Uterus (tissue), 4 donors: ENCODE measurements around the gene C12orf76. TPM values are rescaled to one million over a fixed set of nuclear protein-coding genes. Genes with fewer than 3 reads are reported as not detected.
"Not testable (repeated sequence)": the region's sequence is repeated elsewhere in the genome, so short reads cannot be mapped to it uniquely, and the experiment has no call there.

Source experiments
- DNase-seq, 2 donors: peaks; one replicate each; pipeline ENCODE4 v3.0.0-alpha.2; 2019 to 2020
- H3K27ac ChIP-seq, 2 donors: fragments of 200-600 bp; sonication (generic); 1 replicate in 1 of 2; 2 replicates in 1 of 2; pipeline ENCODE4 v1.5.1; 2016 to 2018
- H3K27me3 ChIP-seq, 2 donors: fragments of 200-600 bp; sonication (generic); one replicate each; pipeline ENCODE4 v1.5.1; 2018 to 2019; ENCODE audit warnings: control low read depth in 1 of 2
- H3K36me3 ChIP-seq, 2 donors: fragments of 200-600 bp; sonication (generic); one replicate each; pipeline ENCODE4 v1.5.1; 2019; ENCODE audit warnings: control low read depth in 1 of 2
- H3K4me1 ChIP-seq, 2 donors: fragments of 200-600 bp; sonication (generic); one replicate each; pipeline ENCODE4 v1.5.1; 2018 to 2019; ENCODE audit warnings: control low read depth in 1 of 2
- H3K4me3 ChIP-seq, 2 donors: fragments of 200-600 bp; sonication (generic); 1 replicate in 1 of 2; 2 replicates in 1 of 2; pipeline ENCODE4 v1.5.1; 2018 to 2019; ENCODE audit warnings: mild to moderate bottlenecking in 1 of 2
- H3K9me3 ChIP-seq, 2 donors: fragments of 200-600 bp; sonication (generic); one replicate each; pipeline ENCODE4 v1.5.1; 2019; ENCODE audit warnings: control low read depth in 1 of 2
- POLR2A ChIP-seq, 2 donors: fragments of 450-650 bp; IDR thresholded peaks; one replicate each; pipeline ENCODE4 v1.6.1; 2016; ENCODE audit warnings: antibody characterized with exemption in 2 of 2, mild to moderate bottlenecking in 1 of 2, moderate library complexity in 1 of 2
- intact Hi-C: fragments of 100-400 bp; cut with DNase I; formaldehyde crosslinking; loops from one replicate; pipeline ENCODE4 v1.15.1; 2023; ENCODE audit warnings: low total_unique reads
- total RNA-seq, 4 donors: library from RNA; depleted of rRNA in 3 of 4; stranded (reverse); fragments of >200 nt in 3 of 4; gene quantifications; one replicate each; pipeline versions ENCODE4 v1.1.0 to v1.2.4, GENCODE V29; 2014 to 2023
- TF ChIP-seq, protein P1 (sequence below), 4 experiments: fragments of 200-600 bp in 2 of 4; fragments of 450-650 bp in 2 of 4; sonication (generic) in 2 of 4; IDR thresholded peaks; one replicate each; pipeline ENCODE4 v1.5.1; 2016 to 2019; ENCODE audit warnings: antibody characterized with exemption in 4 of 4, mild to moderate bottlenecking in 2 of 4, moderate library complexity in 1 of 4
- donor health status: DM: yes; HTN: yes; CAD: no.

C12orf76 gene
- total RNA-seq, 4 donors from 2014 or later = 18.2 to 35.5 (median 28.4) TPM

DNA sequence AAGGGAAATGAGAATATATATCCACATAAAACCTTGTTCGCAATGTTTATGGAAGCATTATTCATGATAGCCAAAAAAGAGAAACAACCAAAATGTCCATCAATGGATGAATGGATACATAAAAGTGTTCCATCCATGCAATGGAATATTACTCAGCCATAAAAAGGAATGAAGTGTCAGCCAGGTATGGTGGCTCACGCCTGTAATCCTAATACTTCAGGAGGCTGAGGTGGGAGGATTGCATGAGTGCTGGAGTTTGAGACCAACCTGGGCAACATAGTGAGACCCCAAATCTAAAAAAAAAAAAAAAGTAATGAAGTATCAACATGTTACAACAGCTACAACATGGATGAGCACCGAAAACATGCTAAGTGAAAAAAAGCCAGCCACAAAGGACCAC, 23.6 kb upstream of the C12orf76 start:
- no peak overlapping the region for H3K4me3 ChIP-seq
- no peak overlapping the region for H3K27ac ChIP-seq
- H3K4me1 ChIP-seq = no peaks in the 10 kb centered on the region
- no peaks in the 10 kb centered on the region for H3K9me3 ChIP-seq
- DNase-seq = no peak
- TF ChIP-seq, protein P1, sequence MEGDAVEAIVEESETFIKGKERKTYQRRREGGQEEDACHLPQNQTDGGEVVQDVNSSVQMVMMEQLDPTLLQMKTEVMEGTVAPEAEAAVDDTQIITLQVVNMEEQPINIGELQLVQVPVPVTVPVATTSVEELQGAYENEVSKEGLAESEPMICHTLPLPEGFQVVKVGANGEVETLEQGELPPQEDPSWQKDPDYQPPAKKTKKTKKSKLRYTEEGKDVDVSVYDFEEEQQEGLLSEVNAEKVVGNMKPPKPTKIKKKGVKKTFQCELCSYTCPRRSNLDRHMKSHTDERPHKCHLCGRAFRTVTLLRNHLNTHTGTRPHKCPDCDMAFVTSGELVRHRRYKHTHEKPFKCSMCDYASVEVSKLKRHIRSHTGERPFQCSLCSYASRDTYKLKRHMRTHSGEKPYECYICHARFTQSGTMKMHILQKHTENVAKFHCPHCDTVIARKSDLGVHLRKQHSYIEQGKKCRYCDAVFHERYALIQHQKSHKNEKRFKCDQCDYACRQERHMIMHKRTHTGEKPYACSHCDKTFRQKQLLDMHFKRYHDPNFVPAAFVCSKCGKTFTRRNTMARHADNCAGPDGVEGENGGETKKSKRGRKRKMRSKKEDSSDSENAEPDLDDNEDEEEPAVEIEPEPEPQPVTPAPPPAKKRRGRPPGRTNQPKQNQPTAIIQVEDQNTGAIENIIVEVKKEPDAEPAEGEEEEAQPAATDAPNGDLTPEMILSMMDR (IDR thresholded peaks at IDR 0.05) = no peak
- TF ChIP-seq POLR2A (IDR thresholded peaks at IDR 0.05) = no peak
- intact Hi-C loops = no loop called here
- H3K27me3 ChIP-seq = no peaks in the 10 kb centered on the region
- H3K36me3 ChIP-seq = no peaks in the 10 kb centered on the region

- H3K4me3 ChIP-seq = no peak overlapping the region
- no peak overlapping the region for H3K27ac ChIP-seq
Observed at GRCh38 chr12:110071504-110071903, 23.2 kb upstream of the C12orf76 start.

GRCh38 chr12:110068654-110069053, 20.3 kb upstream of the C12orf76 start:
- TF ChIP-seq, protein P1 (IDR thresholded peaks at IDR 0.05) = no peak
- TF ChIP-seq POLR2A (IDR thresholded peaks at IDR 0.05) = no peak
- Histone ChIP-seq H3K4me3 (no peak overlapping the region), H3K36me3 (no peaks in the 10 kb centered on the region), H3K27me3 (no peaks in the 10 kb centered on the region), H3K27ac (no peak overlapping the region), H3K4me1 (no peaks in the 10 kb centered on the region), H3K9me3 (no peaks in the 10 kb centered on the region)
- DNase-seq = no peak
- intact Hi-C loops = no loop called here

More at GRCh38 chr12:110071504-110071903, 23.2 kb upstream of the C12orf76 start:
- Histone ChIP-seq H3K36me3 (no peaks in the 10 kb centered on the region), H3K9me3 (no peaks in the 10 kb centered on the region), H3K4me1 (no peaks in the 10 kb centered on the region), H3K27me3 (no peaks in the 10 kb centered on the region)
- DNase-seq = no peak
- no peak for TF ChIP-seq POLR2A (IDR thresholded peaks at IDR 0.05)
- TF ChIP-seq, protein P1 (IDR thresholded peaks at IDR 0.05) = no peak
- intact Hi-C loops = no loop called here

DNA sequence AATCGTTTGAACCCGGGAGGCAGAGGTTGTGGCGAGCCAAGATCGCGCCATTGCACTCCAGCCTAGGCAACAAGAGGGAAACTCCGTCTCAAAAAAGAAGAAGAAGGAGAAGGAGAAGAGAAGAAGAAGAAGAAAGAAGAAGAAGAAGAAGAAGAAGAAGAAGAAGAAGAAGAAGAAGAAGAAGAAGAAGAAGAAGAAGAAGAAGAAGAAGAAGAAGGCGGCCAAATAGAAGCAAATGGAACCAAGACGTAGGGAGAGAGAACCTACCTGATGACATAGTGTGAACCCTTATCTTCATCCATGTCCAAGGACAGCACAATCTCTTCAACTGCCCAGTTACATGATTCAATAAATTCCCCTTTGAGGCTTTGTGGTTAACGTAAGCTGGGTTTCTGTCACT, 19.8 kb upstream of the C12orf76 start:
- H3K9me3 ChIP-seq, DNase-seq, H3K4me3 ChIP-seq, H3K4me1 ChIP-seq, intact Hi-C loops, H3K27me3 ChIP-seq, H3K27ac ChIP-seq, H3K36me3 ChIP-seq: not testable (repeated sequence)

- H3K4me1 ChIP-seq = no peaks in the 10 kb centered on the region
- no peak for DNase-seq
- H3K27ac ChIP-seq = no peak overlapping the region
- H3K36me3 ChIP-seq = no peaks in the 10 kb centered on the region
- intact Hi-C loops = no loop called here
- no peaks in the 10 kb centered on the region for H3K27me3 ChIP-seq
- H3K4me3 ChIP-seq = no peak overlapping the region
- TF ChIP-seq, protein P1 (IDR thresholded peaks at IDR 0.05) = no peak
- TF ChIP-seq POLR2A (IDR thresholded peaks at IDR 0.05) = no peak
- H3K9me3 ChIP-seq = no peaks in the 10 kb centered on the region
Observed at GRCh38 chr12:110067531-110067930, 19.2 kb upstream of the C12orf76 start.

- intact Hi-C loops = no loop called here
- no peaks in the 10 kb centered on the region for H3K4me1 ChIP-seq
- no peak for TF ChIP-seq POLR2A (IDR thresholded peaks at IDR 0.05)
- TF ChIP-seq, protein P1 (IDR thresholded peaks at IDR 0.05) = no peak
- no peak for DNase-seq
- no peak overlapping the region for H3K27ac ChIP-seq
- H3K9me3 ChIP-seq = no peaks in the 10 kb centered on the region
- H3K4me3 ChIP-seq = no peak overlapping the region
- H3K27me3 ChIP-seq = no peaks in the 10 kb centered on the region
- no peaks in the 10 kb centered on the region for H3K36me3 ChIP-seq
Observed at GRCh38 chr12:110065540-110065939, 17.2 kb upstream of the C12orf76 start.
